HG02938 (cell line): Measurements from ENCODE around the gene SLC22A4.

ENCODE experiments used
- ATAC-seq: cut with Tn5 transposase; IDR thresholded peaks from one replicate; pipeline ENCODE4 v1.9.1; 2021; ENCODE audit warnings: mild to moderate bottlenecking, moderate library complexity; ENCODE audit not compliant: unreplicated experiment

Gene SLC22A4

GRCh38 chr5:132297211-132297940 lies 3.2 kb downstream of the SLC22A4 start:
- no peak for ATAC-seq

GRCh38 chr5:132298298-132299212 lies 4.4 kb downstream of the SLC22A4 start:
- no peak for ATAC-seq

GRCh38 chr5:132299917-132300316 lies 5.7 kb downstream of the SLC22A4 start:
- ATAC-seq: no peak

- no peak for ATAC-seq
These were observed 6.6 kb downstream of the SLC22A4 start for GRCh38 chr5:132300577-132301343.

- ATAC-seq: no peak
These were observed 7.4 kb downstream of the SLC22A4 start for GRCh38 chr5:132301344-132302271.

- no peak for ATAC-seq
These were observed 8.2 kb downstream of the SLC22A4 start for GRCh38 chr5:132302413-132302812.

GRCh38 chr5:132303589-132303988 lies 9.4 kb downstream of the SLC22A4 start:
- ATAC-seq: no peak

- ATAC-seq: no peak
These were observed 11.2 kb downstream of the SLC22A4 start for GRCh38 chr5:132305420-132305819.

GRCh38 chr5:132308701-132309100 lies 14.5 kb downstream of the SLC22A4 start:
- ATAC-seq: no peak

GRCh38 chr5:132309679-132310078 lies 15.5 kb downstream of the SLC22A4 start:
- ATAC-seq: no peak

- ATAC-seq: no peak
These were observed 16.1 kb downstream of the SLC22A4 start for GRCh38 chr5:132310141-132310834.

- no peak for ATAC-seq
These were observed 19.2 kb downstream of the SLC22A4 start for GRCh38 chr5:132313366-132313765.

GRCh38 chr5:132313961-132314432 lies 19.8 kb downstream of the SLC22A4 start:
- ATAC-seq: no peak

GRCh38 chr5:132315529-132316067 lies 21.4 kb downstream of the SLC22A4 start:
- no peak for ATAC-seq

- ATAC-seq: no peak
These were observed 25.8 kb downstream of the SLC22A4 start for GRCh38 chr5:132319975-132320374.

- no peak for ATAC-seq
These were observed 27.0 kb downstream of the SLC22A4 start for GRCh38 chr5:132321109-132321721.

- no peak for ATAC-seq
These were observed 28.1 kb downstream of the SLC22A4 start for GRCh38 chr5:132322266-132322665.

- no peak for ATAC-seq
These were observed 29.0 kb downstream of the SLC22A4 start for GRCh38 chr5:132323202-132323601.

GRCh38 chr5:132325691-132326090 lies 31.5 kb downstream of the SLC22A4 start:
- no peak for ATAC-seq
